EH (cell line): ENCODE measurements around the gene GPR148.

ENCODE experiments used
- DNase-seq: peaks from one replicate; pipeline ENCODE4 v3.0.0-alpha.2; 2015; ENCODE audit warnings: low read depth

The GPR148 gene

DNA sequence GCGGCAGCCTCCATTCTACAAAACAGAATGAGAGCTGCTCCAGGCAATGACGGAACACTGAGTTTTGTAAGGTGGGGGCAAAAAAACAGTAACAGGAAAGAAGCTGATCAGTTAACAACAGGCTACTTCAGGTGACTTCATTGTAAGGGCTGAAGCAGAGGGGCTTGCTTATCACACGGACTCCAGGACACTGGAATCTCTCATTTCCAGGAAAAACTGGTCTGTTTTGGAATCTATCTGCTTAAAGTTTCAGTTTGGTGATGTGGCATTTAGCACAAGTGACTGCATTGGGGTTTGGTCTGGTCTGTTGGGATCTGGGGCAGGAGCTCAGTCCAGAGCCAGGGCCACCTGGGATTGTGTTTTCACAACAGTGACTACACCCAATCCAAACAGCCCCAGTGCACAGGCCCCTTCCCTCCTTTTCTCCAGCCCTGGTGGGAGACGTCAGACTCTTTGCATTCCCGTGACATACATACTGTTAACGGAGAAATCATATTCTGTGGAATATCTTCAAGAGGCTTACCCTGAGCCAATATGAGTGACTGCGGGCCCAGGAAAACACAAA is 40.6 kb downstream of the GPR148 start:
- no peak for DNase-seq

DNA sequence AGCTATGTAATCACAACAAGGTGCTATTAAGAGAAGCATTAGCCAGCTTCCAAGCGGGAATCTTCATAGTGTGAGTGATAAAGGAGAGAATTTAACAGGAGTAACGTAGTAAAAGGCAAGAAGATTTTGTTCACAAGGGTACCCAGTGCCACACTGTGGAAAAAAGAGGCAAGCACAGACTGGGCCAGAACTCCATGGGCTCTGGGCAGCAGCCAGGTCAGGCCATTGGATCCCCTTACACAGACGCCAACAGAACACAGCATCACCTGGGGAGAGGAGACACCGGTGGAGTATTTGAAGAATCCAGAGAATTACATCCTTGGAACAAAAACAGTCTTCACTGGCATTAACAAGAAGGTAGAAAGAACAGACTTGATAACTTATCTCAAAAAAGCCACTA is 47.7 kb downstream of the GPR148 start:
- no peak for DNase-seq

DNA sequence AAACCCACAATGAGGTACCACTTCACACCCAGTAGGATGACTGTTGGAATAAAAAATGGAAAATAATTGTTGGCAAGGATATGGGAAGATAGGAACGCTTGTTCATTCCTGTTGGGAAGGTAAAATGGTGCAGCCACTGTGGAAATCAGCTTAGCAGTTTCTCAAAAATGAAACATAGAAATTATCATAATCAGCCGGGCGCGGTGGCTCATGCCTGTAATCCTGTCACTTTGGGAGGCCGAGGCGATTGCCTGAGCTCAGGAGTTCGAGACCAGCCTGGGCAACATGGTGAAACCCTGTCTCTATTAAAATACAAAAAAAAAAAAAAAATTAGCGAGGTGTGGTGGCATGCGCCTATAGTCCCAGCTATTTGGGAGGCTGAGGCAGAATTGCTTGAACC is 49.9 kb downstream of the GPR148 start:
- no peak for DNase-seq
